Prostate gland (tissue), 2 donors: ENCODE results near the gene POT1. TPM values are rescaled to one million over a fixed set of nuclear protein-coding genes. Genes with fewer than 3 reads are reported as not detected.
A peak's percentile ranks its signal among the peaks of the same experiment; 100 is the strongest.
"Not testable (repeated sequence)": the region's sequence is repeated elsewhere in the genome, so short reads cannot be mapped to it uniquely, and the experiment has no call there.

ENCODE experiments used
- DNase-seq: peaks from one replicate; pipeline ENCODE4 v3.0.0-alpha.2; 2019; ENCODE audit warnings: low spot score
- H3K27ac ChIP-seq, 2 donors: fragments of 200-600 bp; sonication (generic); 2 replicates each; pipeline ENCODE4 v1.5.1; 2017 to 2019
- H3K27me3 ChIP-seq: fragments of 200-600 bp; sonication (generic); replicated peaks from 2 replicates; pipeline ENCODE4 v1.5.1; 2019; ENCODE audit not compliant: insufficient read depth
- H3K36me3 ChIP-seq, 2 donors: fragments of 200-600 bp; sonication (generic); 1 replicate in 1 of 2; 2 replicates in 1 of 2; pipeline versions ENCODE4 v1.5.1 to v1.8.1; 2017 to 2019
- H3K4me1 ChIP-seq: fragments of 200-600 bp; sonication (generic); replicated peaks from 2 replicates; pipeline ENCODE4 v1.5.1; 2019
- H3K4me3 ChIP-seq, 2 donors: fragments of 200-600 bp; sonication (generic); 2 replicates each; pipeline ENCODE4 v1.5.1; 2017 to 2019
- H3K9me3 ChIP-seq: fragments of 200-600 bp; sonication (generic); 2 replicates; pipeline ENCODE4 v1.5.1; 2017
- POLR2A ChIP-seq: fragments of 450-650 bp; IDR thresholded peaks from one replicate; pipeline ENCODE4 v1.6.1; 2016; ENCODE audit warnings: antibody characterized with exemption, mild to moderate bottlenecking
- POLR2AphosphoS5 ChIP-seq: sonication (generic); formaldehyde crosslinking; IDR thresholded peaks from one replicate; pipeline ENCODE4 v1.6.1; 2017; ENCODE audit warnings: antibody characterized with exemption
- WGBS: methylation state at CpG from one replicate; pipeline ENCODE4 v1.1.5; 2018; 5-methylcytosine and 5-hydroxymethylcytosine counted together
- intact Hi-C: fragments of 100-400 bp; cut with DNase I; formaldehyde crosslinking; loops from one replicate; pipeline ENCODE4 v1.14.2; 2022
- total RNA-seq, 2 donors: library from RNA; depleted of rRNA; stranded (reverse); fragments of >200 nt; gene quantifications; one replicate each; pipeline ENCODE4 v1.1.0, GENCODE V29; 2016
- TF ChIP-seq, protein P1 (sequence below), 4 experiments: fragments of 200-600 bp in 2 of 4; fragments of 450-650 bp in 2 of 4; sonication (generic) in 2 of 4; IDR thresholded peaks; 1 replicate in 3 of 4; 2 replicates in 1 of 4; pipeline ENCODE4 v1.5.1; 2016 to 2019; ENCODE audit warnings: antibody characterized with exemption in 4 of 4, mild to moderate bottlenecking in 2 of 4, moderate library complexity in 2 of 4

The POT1 gene, protein sequence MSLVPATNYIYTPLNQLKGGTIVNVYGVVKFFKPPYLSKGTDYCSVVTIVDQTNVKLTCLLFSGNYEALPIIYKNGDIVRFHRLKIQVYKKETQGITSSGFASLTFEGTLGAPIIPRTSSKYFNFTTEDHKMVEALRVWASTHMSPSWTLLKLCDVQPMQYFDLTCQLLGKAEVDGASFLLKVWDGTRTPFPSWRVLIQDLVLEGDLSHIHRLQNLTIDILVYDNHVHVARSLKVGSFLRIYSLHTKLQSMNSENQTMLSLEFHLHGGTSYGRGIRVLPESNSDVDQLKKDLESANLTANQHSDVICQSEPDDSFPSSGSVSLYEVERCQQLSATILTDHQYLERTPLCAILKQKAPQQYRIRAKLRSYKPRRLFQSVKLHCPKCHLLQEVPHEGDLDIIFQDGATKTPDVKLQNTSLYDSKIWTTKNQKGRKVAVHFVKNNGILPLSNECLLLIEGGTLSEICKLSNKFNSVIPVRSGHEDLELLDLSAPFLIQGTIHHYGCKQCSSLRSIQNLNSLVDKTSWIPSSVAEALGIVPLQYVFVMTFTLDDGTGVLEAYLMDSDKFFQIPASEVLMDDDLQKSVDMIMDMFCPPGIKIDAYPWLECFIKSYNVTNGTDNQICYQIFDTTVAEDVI
- 10 to 100 TPM; 16.9 to 39.5 TPM for total RNA-seq

DNA sequence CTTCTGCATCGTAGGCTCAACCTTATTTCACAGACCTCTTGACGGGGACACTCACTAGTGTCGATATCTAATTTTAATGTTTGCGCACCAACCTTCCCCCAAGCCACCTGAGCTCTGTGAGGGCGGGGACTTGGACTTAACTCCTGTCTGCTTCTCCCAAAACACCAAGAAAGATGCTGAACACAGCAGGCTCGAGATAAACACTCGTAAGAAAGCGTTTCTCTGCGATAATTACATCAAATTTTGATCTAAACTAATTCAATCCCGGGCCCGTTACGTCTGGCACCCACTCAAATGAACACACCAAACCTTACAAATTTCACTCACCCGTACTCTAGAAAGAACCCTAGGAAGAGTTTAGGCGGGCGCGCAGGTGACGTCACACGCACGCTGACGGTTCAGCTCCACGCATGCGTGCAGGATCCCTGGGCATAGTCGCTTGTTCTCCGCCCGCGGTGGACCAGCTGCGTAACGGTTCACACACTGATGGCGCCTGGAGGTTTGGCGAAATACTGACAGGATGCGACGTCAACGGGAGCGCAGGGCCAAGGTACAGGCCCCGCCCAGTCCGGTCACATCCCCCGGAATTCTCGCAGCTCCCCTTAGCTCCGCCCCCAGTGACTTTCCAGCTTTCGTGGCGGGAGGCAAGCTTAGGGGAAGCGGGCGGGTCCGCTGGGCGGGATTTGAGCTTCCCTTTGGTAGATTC is at the start of gene POT1:
POT1 (minus strand) TSS at position 359 of the 706 bp plus-strand sequence. CDS start 32,652 bp downstream, outside the sequence.
- DNase-seq = peak; percentile 97
- intact Hi-C loops = no loop called here
- peak within 1 kb of the TSS; percentile 73 to 76 for H3K27ac ChIP-seq
- TF ChIP-seq POLR2AphosphoS5 = peak; percentile 95
- peak; percentile 43 for TF ChIP-seq POLR2A
- TF ChIP-seq, protein P1, sequence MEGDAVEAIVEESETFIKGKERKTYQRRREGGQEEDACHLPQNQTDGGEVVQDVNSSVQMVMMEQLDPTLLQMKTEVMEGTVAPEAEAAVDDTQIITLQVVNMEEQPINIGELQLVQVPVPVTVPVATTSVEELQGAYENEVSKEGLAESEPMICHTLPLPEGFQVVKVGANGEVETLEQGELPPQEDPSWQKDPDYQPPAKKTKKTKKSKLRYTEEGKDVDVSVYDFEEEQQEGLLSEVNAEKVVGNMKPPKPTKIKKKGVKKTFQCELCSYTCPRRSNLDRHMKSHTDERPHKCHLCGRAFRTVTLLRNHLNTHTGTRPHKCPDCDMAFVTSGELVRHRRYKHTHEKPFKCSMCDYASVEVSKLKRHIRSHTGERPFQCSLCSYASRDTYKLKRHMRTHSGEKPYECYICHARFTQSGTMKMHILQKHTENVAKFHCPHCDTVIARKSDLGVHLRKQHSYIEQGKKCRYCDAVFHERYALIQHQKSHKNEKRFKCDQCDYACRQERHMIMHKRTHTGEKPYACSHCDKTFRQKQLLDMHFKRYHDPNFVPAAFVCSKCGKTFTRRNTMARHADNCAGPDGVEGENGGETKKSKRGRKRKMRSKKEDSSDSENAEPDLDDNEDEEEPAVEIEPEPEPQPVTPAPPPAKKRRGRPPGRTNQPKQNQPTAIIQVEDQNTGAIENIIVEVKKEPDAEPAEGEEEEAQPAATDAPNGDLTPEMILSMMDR (IDR thresholded peaks at IDR 0.05) = peak in 1 of 4 experiments; percentile 26
- H3K36me3 ChIP-seq = no peaks in the 10 kb centered on the region
- no peaks in the 10 kb centered on the region for H3K9me3 ChIP-seq
- no peaks in the 10 kb centered on the region for H3K27me3 ChIP-seq
- WGBS = under 1% methylated on average over 45 of the region's 45 CpGs
- no peaks in the 10 kb centered on the region for H3K4me1 ChIP-seq
- H3K4me3 ChIP-seq = peak within 1 kb of the TSS; percentile 39 to 44

DNA sequence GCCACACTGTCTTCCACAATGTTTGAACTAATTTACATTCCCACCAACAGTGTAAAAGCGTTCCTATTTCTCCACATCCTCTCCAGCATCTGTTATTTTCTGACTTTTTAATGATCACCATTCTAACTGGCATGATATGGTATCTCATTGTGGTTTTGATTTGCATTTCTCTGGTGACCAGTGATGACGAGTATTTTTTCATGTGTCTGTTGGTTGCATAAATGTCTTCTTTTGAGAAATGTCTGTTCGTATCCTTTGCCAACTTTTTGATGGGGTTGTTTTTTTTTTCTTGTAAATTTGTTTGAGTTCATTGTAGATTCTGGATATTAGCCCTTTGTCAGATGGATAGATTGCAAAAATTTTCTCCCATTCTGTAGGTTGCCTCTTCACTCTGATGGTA is 45.5 kb upstream of the POT1 start:
- H3K9me3 ChIP-seq, H3K36me3 ChIP-seq, H3K27ac ChIP-seq, H3K4me1 ChIP-seq, H3K4me3 ChIP-seq, DNase-seq, intact Hi-C loops, H3K27me3 ChIP-seq: not testable (repeated sequence)
- WGBS = 24% methylated on average over 3 of the region's 3 CpGs

DNA sequence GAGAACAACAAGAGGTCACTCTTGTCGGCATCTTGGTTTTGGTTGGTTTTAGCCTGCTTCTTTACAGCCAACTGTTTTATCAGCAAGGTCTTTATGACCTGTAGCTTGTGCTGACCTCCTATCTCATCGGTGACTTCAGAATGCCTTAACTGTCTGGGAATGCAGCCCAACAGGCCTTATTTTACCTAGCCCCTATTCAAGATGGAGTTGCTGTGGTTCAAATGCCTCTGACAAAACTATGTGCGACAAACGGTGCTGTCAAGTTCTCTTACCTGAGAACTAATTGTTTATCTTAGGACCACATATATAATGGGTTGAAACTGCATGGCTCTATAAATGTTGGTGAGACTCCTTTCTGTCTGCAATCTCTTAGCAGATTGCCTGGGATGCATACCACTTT is 35.9 kb upstream of the POT1 start:
- WGBS = 52% methylated on average over 4 of the region's 4 CpGs
- TF ChIP-seq POLR2AphosphoS5 (no peak), POLR2A (no peak)
- TF ChIP-seq, protein P1 (IDR thresholded peaks at IDR 0.05) = no peak

DNA sequence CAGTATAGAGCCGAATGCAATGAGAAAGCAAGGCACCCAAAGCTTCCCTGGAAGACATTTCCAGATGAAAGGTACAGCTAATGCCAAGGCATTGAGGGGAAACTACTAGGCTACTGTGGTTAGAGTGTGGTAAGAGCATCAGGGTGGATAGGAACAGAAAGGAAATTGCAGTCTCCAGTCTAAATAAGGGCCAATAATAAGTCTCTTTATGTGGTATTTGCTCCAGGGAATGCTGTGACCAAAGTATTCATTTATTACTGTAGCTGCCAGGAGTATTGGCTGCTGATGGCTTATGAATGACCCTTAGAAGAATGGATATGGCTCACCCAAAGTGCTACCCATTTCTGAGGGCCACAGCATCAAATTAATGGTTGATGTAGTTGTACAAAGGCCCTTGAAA is 30.1 kb upstream of the POT1 start:
- no peak overlapping the region for H3K4me3 ChIP-seq
- H3K27ac ChIP-seq = no peak overlapping the region
- no peak for DNase-seq
- 0% methylated on average over 1 of the region's 1 CpG for WGBS
- H3K27me3 ChIP-seq = no peaks in the 10 kb centered on the region
- no peaks in the 10 kb centered on the region for H3K4me1 ChIP-seq
- no peak for TF ChIP-seq POLR2A
- no peak for TF ChIP-seq POLR2AphosphoS5
- TF ChIP-seq, protein P1 (IDR thresholded peaks at IDR 0.05) = no peak
- H3K36me3 ChIP-seq = no peaks in the 10 kb centered on the region
- no peaks in the 10 kb centered on the region for H3K9me3 ChIP-seq
- intact Hi-C loops = no loop called here

More for the DNA sequence above, 35.9 kb upstream of the POT1 start:
- DNase-seq = no peak
- no peaks in the 10 kb centered on the region for H3K36me3 ChIP-seq
- H3K4me1 ChIP-seq = no peaks in the 10 kb centered on the region
- no peaks in the 10 kb centered on the region for H3K9me3 ChIP-seq
- no peak overlapping the region for H3K27ac ChIP-seq
- H3K27me3 ChIP-seq = no peaks in the 10 kb centered on the region
- H3K4me3 ChIP-seq = no peak overlapping the region
- intact Hi-C loops = no loop called here

DNA sequence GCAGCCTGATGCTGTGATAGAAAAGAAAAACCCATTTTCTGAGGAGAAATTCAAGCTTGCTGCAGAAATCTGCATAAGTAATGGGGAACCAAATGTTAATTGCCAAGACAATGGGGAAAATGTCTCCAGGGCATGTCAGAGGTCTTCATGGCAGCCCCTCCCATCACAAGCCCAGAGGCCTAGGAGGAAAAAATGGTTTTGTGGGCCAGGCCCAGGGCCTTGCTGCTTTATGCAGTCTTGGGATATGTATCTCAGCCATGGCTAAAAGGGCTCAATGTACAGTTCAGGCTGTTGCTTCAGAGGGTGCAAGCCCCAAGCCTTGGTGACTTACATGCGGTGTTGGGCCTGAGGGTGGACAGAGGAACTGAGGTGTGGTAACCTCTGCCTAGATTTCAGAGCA is 28.3 kb upstream of the POT1 start:
- H3K36me3 ChIP-seq, intact Hi-C loops, DNase-seq, H3K4me1 ChIP-seq, H3K27me3 ChIP-seq, H3K27ac ChIP-seq, H3K4me3 ChIP-seq, H3K9me3 ChIP-seq: not testable (repeated sequence)
- 100% methylated on average over 1 of the region's 1 CpG for WGBS
